OCI-LY1 (cell line): ENCODE measurements around the gene PRPF6.

ENCODE experiments used
- EZH2 ChIP-seq: fragments of 200-600 bp; sonication (generic), shearing (Covaris generic); IDR thresholded peaks from 2 replicates; pipeline ENCODE4 v1.8.0; 2017; ENCODE audit warnings: borderline replicate concordance, mixed run types, mild to moderate bottlenecking, antibody characterized with exemption, low read length, moderate library complexity, mixed read lengths
- TF ChIP-seq, protein P1 (sequence below): fragments of 200-600 bp; sonication (generic), shearing (Covaris generic); IDR thresholded peaks from 2 replicates; pipeline ENCODE4 v1.5.1; 2017; ENCODE audit warnings: mild to moderate bottlenecking, antibody characterized with exemption, low read length, moderate library complexity, mixed read lengths

DNA sequence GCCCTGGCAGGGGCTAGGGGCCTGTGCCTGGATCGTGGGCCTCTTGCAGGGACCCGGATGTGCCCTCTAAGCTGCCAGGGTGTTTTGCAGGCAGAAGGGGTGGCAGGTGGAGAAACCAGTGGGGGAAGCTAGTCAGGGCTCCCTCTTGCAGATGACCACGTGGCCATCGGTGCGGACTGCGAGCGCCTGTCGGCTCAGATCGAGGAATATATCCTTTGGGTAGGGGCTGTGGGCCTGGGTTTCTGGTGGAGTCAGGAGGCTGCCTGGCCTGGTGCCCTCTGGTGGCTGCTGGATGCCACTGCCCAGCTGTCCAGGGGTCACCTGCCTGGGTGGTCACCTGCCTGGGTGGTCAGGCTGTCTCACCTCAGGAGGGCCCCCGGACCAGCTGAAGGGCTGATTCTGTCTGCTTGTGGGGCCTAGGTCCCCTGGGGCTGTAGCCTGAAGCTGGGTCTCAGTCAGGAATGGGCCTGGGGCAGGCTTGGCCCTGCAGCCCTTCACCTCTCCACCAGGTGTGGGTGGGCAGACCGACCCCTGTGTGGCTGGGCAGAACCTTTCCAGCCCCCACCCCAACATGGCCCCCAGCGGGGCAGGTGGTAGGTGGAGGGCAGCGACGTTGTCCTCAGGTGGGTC is 88.8 kb downstream of the PRPF6 start:
- TF ChIP-seq, protein P1, sequence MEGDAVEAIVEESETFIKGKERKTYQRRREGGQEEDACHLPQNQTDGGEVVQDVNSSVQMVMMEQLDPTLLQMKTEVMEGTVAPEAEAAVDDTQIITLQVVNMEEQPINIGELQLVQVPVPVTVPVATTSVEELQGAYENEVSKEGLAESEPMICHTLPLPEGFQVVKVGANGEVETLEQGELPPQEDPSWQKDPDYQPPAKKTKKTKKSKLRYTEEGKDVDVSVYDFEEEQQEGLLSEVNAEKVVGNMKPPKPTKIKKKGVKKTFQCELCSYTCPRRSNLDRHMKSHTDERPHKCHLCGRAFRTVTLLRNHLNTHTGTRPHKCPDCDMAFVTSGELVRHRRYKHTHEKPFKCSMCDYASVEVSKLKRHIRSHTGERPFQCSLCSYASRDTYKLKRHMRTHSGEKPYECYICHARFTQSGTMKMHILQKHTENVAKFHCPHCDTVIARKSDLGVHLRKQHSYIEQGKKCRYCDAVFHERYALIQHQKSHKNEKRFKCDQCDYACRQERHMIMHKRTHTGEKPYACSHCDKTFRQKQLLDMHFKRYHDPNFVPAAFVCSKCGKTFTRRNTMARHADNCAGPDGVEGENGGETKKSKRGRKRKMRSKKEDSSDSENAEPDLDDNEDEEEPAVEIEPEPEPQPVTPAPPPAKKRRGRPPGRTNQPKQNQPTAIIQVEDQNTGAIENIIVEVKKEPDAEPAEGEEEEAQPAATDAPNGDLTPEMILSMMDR = peak; percentile 59
- no peak for TF ChIP-seq EZH2
